GM18507 (cell line): ENCODE results near the gene PHOSPHO1.
"Not testable (repeated sequence)": the region's sequence is repeated elsewhere in the genome, so short reads cannot be mapped to it uniquely, and the experiment has no call there.

ENCODE experiments used
- DNase-seq: peaks from one replicate; pipeline ENCODE4 v3.0.0; 2011; ENCODE audit warnings: low read depth; ENCODE audit not compliant: insufficient read length; ENCODE audit errors: extremely low spot score
- FAIRE-seq: peaks from 2 replicates; lab custom pipeline; 2011; peaks lifted over from hg19 to GRCh38; lab: Jason Lieb, UNC

Gene PHOSPHO1

DNA sequence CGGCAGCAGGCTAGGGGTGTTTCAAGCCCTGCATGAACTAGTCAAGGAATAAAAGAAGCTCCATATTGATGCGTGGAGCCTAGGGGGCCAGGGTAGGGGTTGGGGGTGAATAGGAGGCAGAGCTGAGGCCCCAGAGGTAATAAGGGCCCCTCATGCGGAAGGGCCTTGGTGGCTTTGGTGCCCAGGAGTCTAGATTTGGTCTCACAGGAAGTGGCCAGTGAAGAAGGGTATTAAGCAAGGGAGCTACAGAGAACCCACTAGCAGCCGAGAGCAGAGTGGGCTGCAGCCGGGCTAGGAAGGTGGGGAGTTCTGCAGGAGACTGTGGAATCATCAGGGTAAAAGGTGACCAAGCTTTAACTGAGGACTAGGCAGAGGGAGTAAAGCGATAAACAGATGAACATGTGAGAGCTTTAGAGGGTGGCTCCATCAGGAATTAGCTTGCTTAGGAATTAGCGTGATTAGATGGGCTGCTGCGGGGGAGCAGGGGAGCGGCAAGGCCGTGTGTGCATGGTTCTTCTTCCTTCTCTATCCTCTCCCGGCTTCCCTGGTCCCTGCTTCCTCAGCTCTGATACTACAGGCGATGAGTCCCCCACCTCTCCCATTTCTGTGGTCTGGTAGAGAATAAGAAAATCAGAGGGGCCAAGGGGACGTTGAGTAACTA lies 30.0 kb downstream of the PHOSPHO1 start:
- no peak for DNase-seq
- FAIRE-seq = no peak

DNA sequence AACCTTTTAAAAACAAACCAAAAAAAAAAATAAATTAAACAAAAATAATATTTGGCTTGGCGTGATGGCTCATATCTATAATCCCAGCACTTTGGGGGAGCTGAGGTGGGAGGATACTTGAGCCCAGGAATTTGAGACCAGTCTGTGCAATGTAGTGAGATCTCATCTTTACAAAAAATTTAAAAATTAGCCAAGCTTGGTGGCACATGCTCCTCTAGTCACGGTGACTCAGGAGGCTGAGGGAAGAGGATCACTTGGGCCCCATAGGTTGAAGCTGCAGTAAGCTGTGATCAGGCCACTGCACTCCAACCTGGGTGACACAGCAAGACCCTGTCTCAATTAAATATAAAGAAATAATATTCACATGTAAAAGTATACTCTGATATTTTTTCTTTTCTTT lies 32.4 kb downstream of the PHOSPHO1 start:
- FAIRE-seq = no peak
- no peak for DNase-seq

DNA sequence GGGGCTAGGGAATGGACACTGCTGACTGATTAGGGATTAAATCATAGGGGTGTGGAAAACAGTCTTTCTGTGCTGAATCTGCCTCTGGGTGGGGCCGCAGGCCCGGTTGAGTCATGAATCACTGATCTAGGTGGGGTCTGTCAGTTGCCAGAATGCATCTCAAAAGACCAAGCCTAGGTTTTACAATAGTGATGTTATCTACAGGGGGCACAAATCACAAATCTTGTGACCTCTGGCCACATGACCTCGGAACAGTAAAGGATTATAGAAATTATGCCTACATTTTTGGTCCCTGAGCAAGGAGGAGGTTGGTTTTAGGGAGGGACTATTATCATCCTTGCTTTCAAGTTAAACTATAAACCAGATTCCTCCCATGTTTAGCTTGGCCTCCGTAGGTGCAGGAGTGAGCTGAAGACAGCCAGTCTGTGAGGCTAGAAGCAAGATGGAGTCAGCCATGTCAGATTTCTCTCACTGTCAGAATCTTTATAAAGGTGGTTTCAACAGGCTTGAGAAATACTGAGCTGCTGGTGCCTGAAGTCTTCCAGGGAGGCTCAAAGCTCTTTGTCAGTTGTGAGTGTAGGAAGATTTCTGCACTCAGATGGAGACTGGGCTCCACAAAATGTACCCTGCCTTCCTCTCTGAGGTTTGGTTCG lies 33.1 kb downstream of the PHOSPHO1 start:
- no peak for DNase-seq
- no peak for FAIRE-seq

DNA sequence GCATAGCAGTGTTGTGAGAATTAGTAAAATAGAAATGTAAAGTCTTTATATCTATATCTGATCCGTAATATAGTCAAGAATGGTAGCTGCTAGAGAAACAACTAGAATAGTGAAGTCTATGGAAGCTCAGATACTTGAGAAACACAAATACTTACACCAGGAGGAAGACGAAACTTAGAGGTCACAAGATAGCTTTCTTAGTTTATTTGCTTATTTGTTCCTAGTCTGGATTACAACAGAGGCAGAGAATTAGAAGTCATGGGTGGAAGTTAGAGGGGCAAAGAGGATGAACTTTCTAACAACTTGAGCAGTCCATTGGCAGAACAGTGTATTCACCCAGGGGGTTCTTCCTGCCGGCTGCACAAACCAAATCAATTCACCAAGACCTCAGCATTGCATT lies 34.1 kb downstream of the PHOSPHO1 start:
- DNase-seq (no peak), FAIRE-seq (no peak)

DNA sequence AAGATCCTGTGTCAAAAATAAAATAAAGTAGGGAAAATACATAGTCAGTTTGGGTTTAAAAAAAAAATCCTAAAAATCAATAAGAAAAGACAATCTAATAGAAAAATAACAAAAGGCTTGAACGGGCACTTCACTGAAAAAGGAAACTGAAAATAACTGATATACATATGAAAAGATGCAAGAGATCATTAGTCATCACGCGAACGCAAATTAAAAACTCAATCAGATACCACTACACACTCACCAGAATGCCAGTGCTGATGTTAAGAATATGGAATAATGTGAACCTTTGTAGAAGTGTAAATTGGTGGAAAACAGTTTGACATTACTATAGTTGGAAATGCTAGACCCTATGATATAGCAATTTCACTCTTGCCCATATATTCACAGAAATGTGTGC lies 34.8 kb downstream of the PHOSPHO1 start:
- no peak for DNase-seq

DNA sequence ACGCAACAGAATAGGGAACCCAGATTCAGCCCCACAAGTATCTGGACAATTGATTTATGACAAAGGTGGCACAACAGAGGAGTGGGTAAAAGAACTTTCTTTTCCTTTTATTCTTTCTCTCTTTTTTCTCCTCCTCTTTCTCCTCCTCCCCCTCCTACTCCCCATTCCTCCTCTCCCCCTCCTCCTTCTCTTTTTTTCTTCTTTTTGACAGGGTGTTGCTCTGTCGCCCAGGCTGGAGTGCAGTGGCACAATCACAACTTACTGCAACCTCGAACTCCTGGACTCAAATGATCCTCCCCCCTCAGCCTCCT lies 36.3 kb downstream of the PHOSPHO1 start:
- DNase-seq (no peak), FAIRE-seq (no peak)

More for the DNA sequence above, 34.8 kb downstream of the PHOSPHO1 start:
- FAIRE-seq = no peak

DNA sequence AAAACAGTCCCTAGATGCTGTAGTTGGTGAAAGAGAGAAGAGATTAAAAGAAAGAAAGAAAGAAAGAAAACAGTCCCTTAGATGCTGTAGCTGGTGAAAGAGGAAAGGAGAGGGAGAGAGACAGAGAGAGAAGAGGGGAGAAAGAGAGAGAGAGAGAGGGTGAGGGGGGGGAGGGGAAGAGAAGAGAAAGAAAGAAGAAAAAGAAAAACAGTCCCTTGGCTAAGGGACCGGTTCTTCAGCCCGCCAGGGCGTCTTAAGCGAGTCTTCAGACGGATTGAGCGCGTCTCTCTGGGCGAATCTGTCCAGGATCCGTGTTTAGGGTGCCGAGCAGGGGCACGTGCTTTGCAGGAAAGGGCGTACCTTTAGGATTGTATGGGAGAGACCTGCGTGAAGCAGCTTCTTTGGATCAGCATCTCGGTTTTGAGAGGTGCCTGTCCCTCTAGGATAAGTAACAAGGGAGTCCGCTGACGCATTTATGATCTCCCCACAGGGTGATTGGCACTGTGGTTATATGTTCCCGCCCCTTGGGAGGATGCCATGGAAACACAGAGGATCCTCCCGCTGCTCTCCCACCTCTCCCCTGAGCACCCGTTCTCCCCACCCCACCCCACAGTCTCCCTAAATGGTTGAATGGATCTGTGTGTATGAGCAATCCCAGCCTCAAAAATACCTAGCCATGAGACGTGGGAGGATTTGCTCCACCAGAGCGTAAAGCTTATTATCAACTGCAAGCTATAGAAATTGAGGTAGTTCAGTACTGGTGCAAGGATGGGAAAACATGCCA lies 36.9 kb downstream of the PHOSPHO1 start:
- DNase-seq (no peak), FAIRE-seq (peak; percentile 84)

DNA sequence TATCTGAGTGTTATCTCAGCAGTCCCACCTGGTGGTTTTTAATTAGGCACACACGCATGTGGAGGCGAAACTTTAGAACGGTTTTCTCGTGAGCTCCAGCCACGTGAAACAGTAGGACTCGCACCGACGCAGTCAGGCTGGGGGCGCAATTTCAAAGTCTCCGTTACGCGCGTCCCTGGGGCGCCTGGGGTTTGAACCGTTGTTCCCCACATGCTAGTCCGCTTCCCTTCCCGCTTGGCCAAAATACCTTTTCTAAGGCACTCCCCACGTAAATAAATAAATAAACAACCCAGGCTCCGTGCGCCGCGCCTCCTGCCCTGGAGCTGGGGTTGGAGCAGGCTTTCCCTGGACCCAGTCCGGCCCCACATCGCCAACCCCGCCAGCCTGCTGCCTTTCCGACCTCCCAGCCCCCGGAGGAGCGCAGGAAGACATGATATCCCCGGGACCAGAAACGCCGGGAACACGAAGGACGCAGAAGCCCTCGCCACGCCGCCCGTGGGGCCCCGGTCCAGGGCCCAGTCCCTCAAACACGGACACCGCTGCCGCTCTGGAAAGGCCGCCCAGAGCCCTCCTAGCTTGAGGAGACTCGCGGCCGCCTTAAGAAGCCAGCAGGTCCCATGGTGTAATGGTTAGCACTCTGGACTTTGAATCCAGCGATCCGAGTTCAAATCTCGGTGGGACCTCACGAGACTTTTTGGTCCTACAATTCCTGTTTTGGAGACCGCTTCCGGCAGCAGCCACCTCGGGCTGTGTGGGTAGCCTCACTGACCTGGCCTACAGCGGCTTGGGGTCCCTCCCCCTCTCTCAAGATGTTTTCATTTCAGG lies 38.5 kb downstream of the PHOSPHO1 start:
- no peak for FAIRE-seq

DNA sequence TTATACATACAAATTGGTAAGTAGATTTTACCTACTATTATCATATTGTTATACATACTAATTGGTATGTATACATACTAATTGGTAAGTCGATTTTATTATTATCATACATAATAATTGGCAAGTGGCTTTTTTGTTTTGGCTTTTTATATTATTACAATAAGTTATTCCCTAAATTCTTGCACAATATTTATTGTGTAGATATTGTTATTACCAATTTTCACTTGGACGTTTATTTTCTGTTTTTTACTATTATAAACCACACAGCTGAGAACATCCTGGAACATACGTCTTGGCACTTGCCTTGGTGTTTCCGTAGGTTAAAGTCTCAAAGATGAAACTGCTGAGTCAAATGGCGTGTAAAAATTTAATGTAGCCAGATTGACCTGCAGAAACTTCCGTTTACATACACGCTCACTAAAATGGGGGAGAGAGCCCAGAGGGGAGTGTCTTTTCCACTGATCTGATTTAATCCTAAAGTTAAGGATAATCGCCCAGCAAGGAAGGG lies 39.1 kb downstream of the PHOSPHO1 start:
- DNase-seq = no peak
- peak; percentile 76 for FAIRE-seq

More for the DNA sequence above, 38.5 kb downstream of the PHOSPHO1 start:
- no peak for DNase-seq

DNA sequence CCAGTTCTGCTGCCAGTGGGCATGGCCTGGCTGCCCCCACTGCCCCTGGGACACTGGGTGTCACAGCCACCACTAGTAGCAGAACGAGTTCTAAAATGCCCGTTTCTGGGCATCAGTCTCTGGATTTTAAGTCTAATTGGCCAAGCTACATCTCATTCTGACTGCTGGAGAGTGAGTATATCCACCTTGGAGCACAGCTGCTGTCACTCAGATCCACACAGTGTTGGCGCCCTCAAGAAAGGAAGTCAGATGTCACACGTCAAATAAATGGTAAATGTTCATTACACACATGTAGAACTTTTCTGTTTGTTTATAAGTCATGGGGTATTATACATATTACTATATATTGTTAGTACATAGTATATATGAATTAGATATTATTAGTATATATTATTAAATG lies 39.7 kb downstream of the PHOSPHO1 start:
- DNase-seq = no peak
- no peak for FAIRE-seq

DNA sequence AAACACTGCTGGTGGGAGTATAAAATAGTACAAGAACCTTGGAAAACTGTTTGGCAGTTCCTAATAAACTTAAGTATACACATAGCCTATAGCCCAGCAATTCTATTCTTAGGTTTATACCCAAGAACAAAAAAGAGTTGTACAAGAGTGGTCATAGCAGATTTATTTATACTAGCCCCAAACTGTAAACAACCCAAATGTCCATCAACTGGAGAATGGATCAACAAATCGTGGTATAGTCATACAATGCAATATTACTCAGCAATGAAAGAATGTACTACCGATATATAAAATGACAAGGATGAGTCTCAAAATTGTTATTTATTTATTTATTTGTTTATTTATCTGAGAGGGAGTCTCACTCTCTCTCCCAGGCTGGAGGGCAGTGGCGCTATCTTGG lies 43.3 kb downstream of the PHOSPHO1 start:
- FAIRE-seq = no peak
- no peak for DNase-seq

DNA sequence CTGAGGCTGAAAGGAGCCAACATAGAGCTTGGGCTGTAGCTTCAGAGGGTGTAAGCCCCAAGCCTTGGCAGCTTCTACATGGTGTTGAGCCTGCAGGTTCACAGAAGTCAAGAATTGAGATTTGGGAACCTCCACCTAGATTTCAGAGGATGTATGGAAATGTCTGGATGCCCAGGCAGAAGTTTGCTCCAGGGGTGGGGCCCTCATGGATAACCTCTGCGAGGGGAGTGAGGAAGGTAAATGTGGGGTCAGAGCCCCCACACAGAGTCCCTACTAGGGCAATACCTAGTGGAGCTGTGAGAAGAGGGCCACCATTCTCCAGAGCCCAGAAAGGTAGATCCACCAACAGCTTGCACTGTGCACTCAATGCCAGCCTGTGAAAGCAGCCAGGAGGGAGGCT lies 45.2 kb downstream of the PHOSPHO1 start:
- FAIRE-seq = not testable (repeated sequence)

DNA sequence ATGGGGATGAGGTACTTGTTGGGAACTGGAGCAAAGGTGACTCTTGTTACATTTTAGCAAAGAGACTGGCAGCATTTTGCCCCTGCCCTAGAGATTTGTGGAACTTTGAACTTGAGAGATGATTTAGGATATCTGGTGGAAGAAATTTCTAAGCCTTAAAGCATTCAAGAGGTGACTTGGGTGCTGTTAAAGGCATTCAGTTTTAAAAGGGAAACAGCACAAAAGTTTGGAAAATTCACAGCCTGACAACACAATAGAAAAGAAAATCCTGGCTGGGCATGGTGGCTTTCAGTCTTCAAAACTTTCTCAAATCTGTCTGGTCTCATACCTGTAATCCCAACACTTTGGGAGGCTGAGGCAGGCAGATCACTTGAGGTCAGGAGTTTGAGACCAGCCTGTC lies 46.1 kb downstream of the PHOSPHO1 start:
- DNase-seq, FAIRE-seq: not testable (repeated sequence)

More for the DNA sequence above, 45.2 kb downstream of the PHOSPHO1 start:
- not testable (repeated sequence) for DNase-seq

DNA sequence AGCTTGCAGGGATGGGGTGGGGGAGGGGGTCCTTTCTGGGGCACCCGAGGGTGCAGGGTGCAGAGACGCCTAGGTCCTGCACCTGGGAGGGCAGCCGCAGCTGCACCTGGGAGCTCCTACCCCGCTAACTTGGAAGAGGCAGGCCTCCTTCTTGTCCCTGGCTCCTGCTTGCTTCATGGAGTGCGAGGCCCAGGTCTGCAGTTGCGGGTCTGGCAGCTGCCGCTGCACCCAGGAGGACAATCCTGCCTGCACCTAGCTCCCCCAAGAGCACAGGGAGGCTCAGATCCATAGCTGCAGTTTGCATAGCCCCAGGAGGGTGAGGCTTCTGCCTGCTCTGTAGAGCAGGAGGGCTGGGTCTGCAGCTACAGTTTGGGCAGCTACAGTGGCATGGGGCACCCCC lies 46.8 kb downstream of the PHOSPHO1 start:
- DNase-seq (no peak), FAIRE-seq (no peak)

DNA sequence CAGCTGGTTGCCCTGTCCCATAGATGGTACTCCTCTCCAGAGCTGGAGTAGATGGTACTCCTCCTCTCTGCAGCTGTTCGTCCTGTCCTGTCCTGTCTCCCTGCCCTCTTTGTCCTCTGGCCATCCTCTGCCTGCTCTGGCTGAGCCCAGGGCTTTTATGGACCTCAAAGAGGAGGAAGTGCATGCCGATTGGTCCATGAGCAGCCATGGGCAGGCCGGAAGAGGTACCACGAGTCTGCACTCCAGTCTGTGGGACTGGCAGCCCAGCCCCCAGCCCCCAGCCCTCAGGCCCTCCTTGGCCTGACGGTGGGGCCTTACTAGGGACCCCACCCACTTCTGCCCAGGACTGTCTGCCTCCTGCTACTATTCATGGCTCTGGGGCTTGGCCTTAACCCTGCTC lies 47.2 kb downstream of the PHOSPHO1 start:
- no peak for FAIRE-seq
- no peak for DNase-seq

DNA sequence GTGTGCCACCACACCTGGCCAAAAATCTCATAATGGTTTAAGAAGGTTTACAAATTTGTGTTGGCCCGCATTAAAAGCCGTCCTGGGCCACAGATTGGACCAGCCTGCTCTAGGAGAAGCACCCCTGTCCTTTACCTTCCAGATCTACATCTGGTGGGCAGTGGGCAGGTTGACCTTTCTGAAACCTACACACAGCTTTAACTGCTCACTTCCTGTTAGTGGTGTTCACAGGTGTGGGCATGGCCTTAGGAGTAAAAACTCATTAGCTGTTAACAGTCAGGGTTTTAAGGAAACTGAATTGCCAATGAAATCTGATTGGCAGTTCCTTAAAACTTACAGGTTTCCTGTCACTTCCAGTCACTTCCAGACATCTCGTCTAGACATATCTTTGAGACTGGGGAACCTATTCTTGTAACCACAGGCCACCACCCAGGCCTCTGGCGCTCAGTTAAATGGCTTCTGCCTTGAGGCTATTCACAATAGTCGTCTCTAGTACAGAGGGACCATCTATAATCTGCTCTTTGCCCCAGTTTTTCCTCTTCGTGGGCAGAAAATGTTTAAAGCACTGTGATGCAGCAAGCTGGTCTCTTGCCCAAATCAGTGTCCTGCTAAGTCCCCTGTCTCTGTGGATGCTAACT lies 49.5 kb downstream of the PHOSPHO1 start:
- FAIRE-seq (no peak), DNase-seq (no peak)

DNA sequence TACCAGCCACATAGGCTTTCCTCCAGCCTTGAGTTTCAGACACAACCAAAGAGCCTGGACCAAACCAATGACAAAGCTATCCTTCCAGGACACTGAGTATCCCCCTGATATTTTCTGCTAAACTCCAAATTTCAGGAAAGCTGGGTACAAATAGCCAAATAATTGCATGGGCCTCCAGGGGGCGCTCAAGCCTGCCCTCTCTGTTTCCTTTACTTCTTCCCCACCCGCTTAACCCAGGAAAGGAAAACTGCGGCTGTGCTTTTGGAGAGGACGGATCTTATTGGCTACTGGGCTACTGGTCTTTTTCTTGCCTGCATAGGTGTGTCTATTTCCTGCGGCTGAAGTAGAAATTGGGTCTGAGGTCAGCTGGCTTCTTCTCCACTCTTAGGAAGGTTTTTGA lies 50.3 kb downstream of the PHOSPHO1 start:
- no peak for DNase-seq
- FAIRE-seq = peak; percentile 83

DNA sequence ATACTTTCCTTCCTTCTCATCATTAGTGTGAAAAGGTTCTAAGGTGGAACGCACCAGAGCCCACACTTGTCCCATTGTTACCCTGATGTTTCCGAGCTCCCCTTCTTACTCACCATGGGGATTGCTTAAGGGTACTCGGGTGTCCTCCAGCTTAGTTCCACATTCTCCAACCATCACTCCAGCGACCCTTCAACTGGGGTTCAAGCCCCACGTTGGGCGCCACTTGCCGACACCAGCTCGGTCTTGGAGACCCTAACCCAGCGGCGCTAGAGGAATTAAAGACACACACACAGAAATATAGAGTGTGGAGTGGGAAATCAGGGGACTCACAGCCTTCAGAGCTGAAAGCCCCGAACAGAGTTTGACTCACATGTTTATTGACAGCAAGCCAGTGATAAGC lies 54.6 kb downstream of the PHOSPHO1 start:
- DNase-seq, FAIRE-seq: not testable (repeated sequence)
